ENCODE measurements around the gene ROR2. TPM values are rescaled to one million over a fixed set of nuclear protein-coding genes. Genes with fewer than 3 reads are reported as not detected.

The ROR2 gene
- total and polyA plus RNA-seq, 2 of the 8 experiments (the other 6 are each of a cell fraction or from before 2014, with no cell fraction given): 2.7 to 4.3 TPM

DNA sequence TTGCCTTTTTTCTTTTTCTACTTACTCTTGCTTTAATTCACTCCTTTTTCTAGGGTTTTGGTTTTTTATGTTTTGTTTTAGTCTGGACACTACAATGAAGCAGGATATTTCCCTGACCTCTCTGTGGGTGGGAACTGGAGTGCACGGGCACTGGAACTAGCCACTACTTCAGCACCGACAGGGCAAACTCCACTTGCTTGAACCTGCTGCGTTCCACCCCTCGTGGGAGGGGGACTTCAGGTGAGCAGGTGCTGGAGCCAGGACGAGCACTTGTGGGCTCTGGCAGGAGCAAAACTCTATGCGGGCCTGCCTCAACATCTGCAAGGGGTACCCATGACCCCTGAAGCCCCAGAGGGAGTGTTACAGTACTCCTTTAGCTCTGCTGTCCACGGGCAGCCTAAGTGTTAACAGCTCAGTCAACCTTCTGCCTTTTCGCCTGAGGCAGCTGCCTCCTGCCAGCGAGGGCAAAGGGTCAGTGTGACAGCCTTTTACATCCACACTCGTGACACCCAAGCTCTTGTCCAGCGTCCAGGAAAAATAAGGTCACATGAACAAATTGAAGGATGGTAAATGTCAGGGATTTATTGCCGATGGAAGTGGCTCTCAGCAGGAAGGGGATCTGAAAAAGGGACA, 382.3 kb downstream of the ROR2 start (continued):
- TF ChIP-seq CHD2 (IDR thresholded peaks at IDR 0.05; ENCODE audit: low read length) (no peak), ZNF274 (IDR thresholded peaks at IDR 0.05; ENCODE audit: borderline replicate concordance, extremely low read depth, low read length) (no peak), POLR2AphosphoS5 (IDR thresholded peaks at IDR 0.05; ENCODE audit: low read depth, low read length) (no peak), SIX5 (IDR thresholded peaks at IDR 0.05; ENCODE audit: low read depth, low read length) (no peak), KDM1A (IDR thresholded peaks at IDR 0.05; ENCODE audit: borderline replicate concordance, low read length) (no peak), RXRA (IDR thresholded peaks at IDR 0.05; ENCODE audit: insufficient read depth, low read depth, low read length) (no peak)

Data from H1 (cell line).